SK-N-SH (cell line): ENCODE data around the gene SLC23A3. TPM values are rescaled to one million over a fixed set of nuclear protein-coding genes. Genes with fewer than 3 reads are reported as not detected.

Experiments
- CTCF ChIA-PET: fragments of 300-600, 350-600 bp; formaldehyde crosslinking; extraction: SDS; loops from one replicate; lab custom pipeline; 2021; lab: Yijun Ruan, JAX
- POLR2A ChIA-PET: fragments of 350-600 bp; sonication (Branson Sonifier 250); formaldehyde crosslinking; extraction: SDS; loops from one replicate; lab custom pipeline; 2020; ENCODE audit warnings: antibody characterized with exemption, inconsistent platforms; lab: Yijun Ruan, JAX
- DNase-seq: peaks from one replicate; pipeline ENCODE4 v3.0.0; 2012
- H2AFZ ChIP-seq: fragments of 200-600 bp; sonication (generic); 2 replicates; pipeline ENCODE4 v1.8.1; 2016; ENCODE audit warnings: antibody characterized with exemption, mild to moderate bottlenecking, low read depth
- H3F3A ChIP-seq: fragments of 200-600 bp; sonication (generic); replicated peaks from 2 replicates; pipeline ENCODE3; 2016; ENCODE audit warnings: antibody characterized with exemption, mild to moderate bottlenecking; ENCODE audit not compliant: insufficient read depth
- H3K27ac ChIP-seq, 2 experiments: fragments of 200-500 bp in 1 of 2; fragments of 200-600 bp in 1 of 2; sonication (Bioruptor generic) in 1 of 2; sonication (generic), shearing (Covaris generic) in 1 of 2; 2 replicates each; pipeline versions ENCODE4 v1.5.1 to v1.6.1; 2014 to 2016; ENCODE audit warnings: low read depth in 2 of 2, inconsistent platforms in 1 of 2, low read length in 1 of 2, mild to moderate bottlenecking in 1 of 2, mixed read lengths in 1 of 2
- H3K27me3 ChIP-seq: fragments of 200-600 bp; sonication (generic), shearing (Covaris generic); 2 replicates; pipeline ENCODE4 v1.6.1; 2016; ENCODE audit warnings: mixed run types; ENCODE audit not compliant: insufficient read depth
- H3K36me3 ChIP-seq, 2 experiments: fragments of 200-500 bp in 1 of 2; fragments of 200-600 bp in 1 of 2; sonication (Bioruptor generic) in 1 of 2; sonication (generic) in 1 of 2; replicated peaks in 1 of 2; 2 replicates each; pipeline versions ENCODE3 to v1.5.1; 2014 to 2016; ENCODE audit warnings: low read length in 1 of 2, mild to moderate bottlenecking in 1 of 2; ENCODE audit not compliant: insufficient read depth in 2 of 2, control insufficient read depth in 1 of 2
- H3K4me1 ChIP-seq, 2 experiments: fragments of 200-500 bp in 1 of 2; fragments of 200-600 bp in 1 of 2; sonication (Bioruptor generic) in 1 of 2; sonication (generic), shearing (Covaris generic) in 1 of 2; 2 replicates each; pipeline versions ENCODE4 v1.5.1 to v1.6.1; 2014 to 2016; ENCODE audit warnings: low read depth in 1 of 2, low read length in 1 of 2, mixed run types in 1 of 2; ENCODE audit not compliant: insufficient read depth in 2 of 2, control insufficient read depth in 1 of 2
- H3K4me2 ChIP-seq: fragments of 200-600 bp; sonication (generic), shearing (Covaris generic); 2 replicates; pipeline ENCODE4 v1.6.1; 2017; ENCODE audit warnings: mixed run types
- H3K4me3 ChIP-seq, 2 experiments: fragments of 200-500 bp in 1 of 2; fragments of 200-600 bp in 1 of 2; sonication (Bioruptor generic) in 1 of 2; sonication (generic), shearing (Covaris generic) in 1 of 2; 2 replicates each; pipeline versions ENCODE4 v1.5.1 to v1.8.1; 2014 to 2016; ENCODE audit warnings: low read depth in 2 of 2, inconsistent platforms in 1 of 2, low read length in 1 of 2, mild to moderate bottlenecking in 1 of 2, mixed read lengths in 1 of 2, moderate library complexity in 1 of 2
- H3K79me2 ChIP-seq: fragments of 200-600 bp; sonication (generic); 2 replicates; pipeline ENCODE4 v1.8.1; 2017; ENCODE audit warnings: mild to moderate bottlenecking; ENCODE audit not compliant: insufficient read depth
- H3K9ac ChIP-seq: fragments of 200-600 bp; sonication (generic); 2 replicates; pipeline ENCODE4 v1.6.1; 2017; ENCODE audit warnings: mixed run types
- H3K9me2 ChIP-seq: fragments of 200-600 bp; sonication (generic); 2 replicates; pipeline ENCODE4 v1.6.1; 2017; ENCODE audit warnings: mixed run types
- H3K9me3 ChIP-seq: fragments of 200-600 bp; sonication (generic); 2 replicates; pipeline ENCODE4 v1.6.1; 2017; ENCODE audit warnings: mixed run types, mild to moderate bottlenecking, moderate library complexity
- H4K20me1 ChIP-seq: fragments of 200-600 bp; sonication (generic); 2 replicates; pipeline ENCODE4 v1.6.1; 2017; ENCODE audit warnings: mild to moderate bottlenecking, mixed run types; ENCODE audit not compliant: insufficient read depth
- CHD2 ChIP-seq: fragments of 150-350 bp; IDR thresholded peaks from 2 replicates; pipeline ENCODE4 v1.6.1; 2018; ENCODE audit warnings: low read length; ENCODE audit not compliant: partially characterized antibody
- EZH2phosphoT487 ChIP-seq: fragments of 200-600 bp; sonication (generic); IDR thresholded peaks from 2 replicates; pipeline ENCODE4 v1.6.1; 2017; ENCODE audit warnings: low read depth, mixed run types, mild to moderate bottlenecking, antibody characterized with exemption, moderate library complexity, borderline replicate concordance
- FOXJ3 ChIP-seq: sonication (generic); formaldehyde crosslinking; IDR thresholded peaks from 2 replicates; pipeline ENCODE4 v1.5.1; 2020; ENCODE audit warnings: mild to moderate bottlenecking, missing genetic modification reagents
- FOXM1 ChIP-seq: IDR thresholded peaks from 2 replicates; pipeline ENCODE4 v1.4.0; 2012; ENCODE audit warnings: low read depth, mild to moderate bottlenecking
- GABPA ChIP-seq: IDR thresholded peaks from 2 replicates; pipeline ENCODE4 v1.4.0; 2012; ENCODE audit warnings: low read depth, mild to moderate bottlenecking
- NRF1 ChIP-seq: IDR thresholded peaks from 2 replicates; pipeline ENCODE4 v1.6.1; 2012; ENCODE audit warnings: low read depth, mild to moderate bottlenecking, low read length
- POLR2AphosphoS5 ChIP-seq: IDR thresholded peaks from 2 replicates; pipeline ENCODE4 v1.6.1; 2012; ENCODE audit warnings: low read depth, low read length
- REST ChIP-seq: IDR thresholded peaks from 2 replicates; pipeline ENCODE4 v1.6.1; 2012; ENCODE audit warnings: mild to moderate bottlenecking, low read depth, low read length, moderate library complexity
- RFX5 ChIP-seq: IDR thresholded peaks from 2 replicates; pipeline ENCODE4 v1.6.1; 2012; ENCODE audit warnings: mild to moderate bottlenecking, improper control_type of control experiment, low read length
- SIN3A ChIP-seq: IDR thresholded peaks from 2 replicates; pipeline ENCODE4 v1.6.1; 2012; ENCODE audit warnings: low read depth, mild to moderate bottlenecking, low read length, moderate library complexity, borderline replicate concordance
- TEAD4 ChIP-seq: IDR thresholded peaks from 2 replicates; pipeline ENCODE4 v1.4.0; 2012; ENCODE audit warnings: mild to moderate bottlenecking, borderline replicate concordance; ENCODE audit not compliant: insufficient read depth
- WGBS: methylation state at CpG from one replicate; pipeline ENCODE4 v1.1.6; 2017; ENCODE audit warnings: low lambda C conversion rate; 5-methylcytosine and 5-hydroxymethylcytosine counted together
- polyA plus RNA-seq, 3 experiments: library from polyadenylated mRNA; depleted of rRNA; stranded (reverse); fragments of >200 nt; gene quantifications; 2 replicates each; pipeline ENCODE4 v1.2.3, GENCODE V29; 2012
- TF ChIP-seq, protein P1 (sequence below): IDR thresholded peaks from 2 replicates; pipeline ENCODE4; 2012

The SLC23A3 gene
- polyA plus RNA-seq, 1 of the 3 experiments (the other 2 are of a cell fraction) = 2.1 TPM

- Histone ChIP-seq H3K4me3 (no peak overlapping the region), H3K4me2 (no peak overlapping the region), H3K9ac (no peak overlapping the region), H3F3A (no peaks in the 10 kb centered on the region), H3K36me3 (no peaks in the 10 kb centered on the region), H3K4me1 (no peaks in the 10 kb centered on the region; a peak in 2 of 4 replicates), H2AFZ (no peak overlapping the region), H3K9me3 (no peaks in the 10 kb centered on the region)
- CTCF ChIA-PET = interaction anchor here (0.6 to 11.9 kb wide), 7 partner anchors 9 to 278 kb away, joined by 3 to 238 read pairs (median 4); partner anchors contain the start of gene IHH
- DNase-seq = no peak
- TF ChIP-seq EZH2phosphoT487 (no peak), FOXM1 (no peak), CHD2 (no peak), GABPA (no peak), TEAD4 (no peak), SIN3A (no peak), POLR2AphosphoS5 (no peak), REST (no peak), NRF1 (no peak), FOXJ3 (CRISPR knock-in tag) (no peak), RFX5 (no peak)
- TF ChIP-seq, protein P1, sequence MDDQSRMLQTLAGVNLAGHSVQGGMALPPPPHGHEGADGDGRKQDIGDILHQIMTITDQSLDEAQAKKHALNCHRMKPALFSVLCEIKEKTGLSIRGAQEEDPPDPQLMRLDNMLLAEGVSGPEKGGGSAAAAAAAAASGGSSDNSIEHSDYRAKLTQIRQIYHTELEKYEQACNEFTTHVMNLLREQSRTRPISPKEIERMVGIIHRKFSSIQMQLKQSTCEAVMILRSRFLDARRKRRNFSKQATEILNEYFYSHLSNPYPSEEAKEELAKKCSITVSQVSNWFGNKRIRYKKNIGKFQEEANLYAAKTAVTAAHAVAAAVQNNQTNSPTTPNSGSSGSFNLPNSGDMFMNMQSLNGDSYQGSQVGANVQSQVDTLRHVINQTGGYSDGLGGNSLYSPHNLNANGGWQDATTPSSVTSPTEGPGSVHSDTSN = no peak
- TF ChIP-seq, all 33 proteins: peak for 0
- WGBS = 86% methylated on average over 10 of the region's 10 CpGs
- H3K79me2 ChIP-seq = no peaks in the 10 kb centered on the region
- no peak overlapping the region for H3K27ac ChIP-seq
- no peaks in the 10 kb centered on the region for H3K9me2 ChIP-seq
- no peaks in the 10 kb centered on the region for H4K20me1 ChIP-seq
- POLR2A ChIA-PET = no interaction called here
- H3K27me3 ChIP-seq = no peaks in the 10 kb centered on the region
Observed at GRCh38 chr2:219125225-219125885, 44.5 kb downstream of the SLC23A3 start.
